ENCODE results near the gene DACH1.

- TF ChIP-seq SIN3A (IDR thresholded peaks at IDR 0.05; ENCODE audit: borderline replicate concordance in 2 of 2, control insufficient read depth in 1 of 2, low read depth in 2 of 2, low read length in 2 of 2) (no peak), SAFB2 (IDR thresholded peaks at IDR 0.05; ENCODE audit: borderline replicate concordance, low read depth, low read length, severe bottlenecking) (no peak), ARHGAP35 (IDR thresholded peaks at IDR 0.05; ENCODE audit: partially characterized antibody) (no peak), ZNF143 (CRISPR knock-in tag; IDR thresholded peaks at IDR 0.05) (no peak), HMGXB4 (CRISPR knock-in tag; IDR thresholded peaks at IDR 0.05) (no peak)
Observed at GRCh38 chr13:71499944-71500514, 367.0 kb downstream of the DACH1 start.

Data from K562 (cell line).